CD1c-positive myeloid dendritic cell (primary cell): ENCODE data around the gene RFTN2.
A peak's percentile ranks its signal among the peaks of the same experiment; 100 is the strongest.
"Not testable (repeated sequence)": the region's sequence is repeated elsewhere in the genome, so short reads cannot be mapped to it uniquely, and the experiment has no call there.

Experiments used
- DNase-seq: peaks from one replicate; pipeline ENCODE4 v3.0.0-alpha.2; 2016; ENCODE audit errors: extremely low spot score

The RFTN2 gene

DNA sequence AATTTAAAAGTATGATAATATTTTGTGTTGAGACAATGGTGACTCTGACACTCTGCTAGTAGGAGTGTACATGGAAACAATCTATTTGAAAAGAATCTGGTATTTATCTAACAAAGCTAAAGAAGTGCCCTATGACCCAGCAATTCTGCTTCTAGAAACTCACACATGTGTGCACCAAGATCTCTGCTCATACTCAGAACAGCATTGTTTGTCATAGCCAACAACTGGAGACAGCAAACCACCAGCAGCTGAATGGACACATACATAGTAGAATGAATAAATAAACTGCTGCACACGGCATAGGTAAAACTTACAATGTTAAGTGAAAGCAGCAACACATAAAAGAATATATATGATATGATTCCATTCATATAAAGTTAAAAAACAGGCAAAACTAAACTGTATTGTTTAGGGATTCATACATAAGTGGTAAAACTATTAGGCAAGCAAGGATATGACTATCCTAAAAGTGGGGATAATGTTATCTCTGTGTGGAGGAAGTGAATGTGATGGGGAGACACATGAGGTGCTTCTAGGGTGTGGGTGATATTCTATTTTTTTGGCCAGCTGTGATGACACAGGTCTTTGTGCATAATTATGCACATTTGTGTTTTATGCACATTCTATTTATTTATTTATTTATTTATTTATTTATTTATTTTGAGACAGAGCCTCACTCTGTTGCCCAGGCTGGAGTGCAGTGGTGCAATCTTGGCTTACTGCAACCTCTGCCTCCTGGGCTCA is 71.1 kb downstream of the RFTN2 start:
- no peak for DNase-seq

- DNase-seq: no peak
Measured at GRCh38 chr2:197601726-197602125, 73.7 kb downstream of the RFTN2 start.

GRCh38 chr2:197600306-197600705 is 75.1 kb downstream of the RFTN2 start:
- no peak for DNase-seq

- peak; percentile 13 for DNase-seq
Measured at GRCh38 chr2:197599285-197599965, 76.0 kb downstream of the RFTN2 start.

DNA sequence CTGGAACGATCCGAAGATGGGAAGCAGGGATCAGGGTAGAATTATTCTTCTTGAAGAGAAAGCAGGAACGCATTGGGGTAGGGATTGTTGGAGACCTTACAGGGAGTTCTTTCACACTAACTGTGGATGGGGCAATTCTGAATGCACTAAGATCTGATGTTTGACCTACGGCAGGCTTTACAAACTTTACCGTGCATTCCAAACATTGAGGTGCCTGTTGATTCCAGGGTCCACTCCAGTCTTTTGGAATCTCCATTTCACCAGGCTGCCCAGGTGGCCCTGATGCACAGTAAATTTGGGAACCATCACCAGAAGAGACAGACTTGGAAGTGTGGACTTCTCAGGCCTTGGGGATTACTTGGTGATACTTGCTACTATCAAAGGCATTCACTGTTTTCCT is 76.9 kb downstream of the RFTN2 start:
- DNase-seq: no peak

DNA sequence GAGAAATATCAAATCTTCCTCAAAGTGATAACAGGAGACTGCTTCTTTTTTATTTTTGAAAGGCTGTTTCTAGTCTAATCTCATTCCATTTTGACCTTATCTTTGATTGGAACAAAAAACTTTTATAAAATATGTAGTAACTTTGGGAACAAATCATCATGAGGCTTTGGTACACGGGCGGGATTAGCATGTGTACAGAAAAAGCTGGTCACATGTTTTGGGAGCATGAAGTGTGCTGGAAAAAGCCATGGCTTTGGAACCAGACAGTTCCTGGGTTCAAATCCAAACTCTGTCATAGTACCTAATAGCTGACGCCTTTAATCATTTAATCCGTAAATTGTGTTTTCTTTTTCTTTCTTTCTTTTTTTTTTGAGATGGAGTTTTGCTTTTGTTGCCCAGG is 78.2 kb downstream of the RFTN2 start:
- no peak for DNase-seq

GRCh38 chr2:197596766-197597165 is 78.6 kb downstream of the RFTN2 start:
- DNase-seq: no peak

GRCh38 chr2:197591339-197592072 is 83.9 kb downstream of the RFTN2 start:
- DNase-seq: no peak

- not testable (repeated sequence) for DNase-seq
Measured at GRCh38 chr2:197587255-197587654, 88.1 kb downstream of the RFTN2 start.

DNA sequence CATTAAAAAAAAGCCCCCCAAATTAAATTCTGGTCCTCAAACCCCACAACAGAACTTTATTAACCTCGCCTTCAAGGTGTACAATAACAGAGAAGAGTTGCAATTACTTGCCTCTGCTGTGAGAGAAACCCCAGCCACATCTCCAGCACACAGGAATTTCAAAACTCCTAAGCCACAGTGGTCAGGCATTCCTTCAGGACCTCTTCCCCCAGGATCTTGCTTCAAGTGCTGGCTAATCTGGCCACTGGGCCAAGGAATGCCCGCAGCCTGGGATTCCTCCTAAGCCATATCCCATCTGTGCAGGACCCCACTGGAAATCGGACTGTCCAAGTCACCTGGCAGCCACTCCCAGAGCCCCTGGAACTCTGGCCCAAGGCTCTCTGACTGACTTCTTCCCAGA is 95.2 kb downstream of the RFTN2 start:
- DNase-seq: not testable (repeated sequence)

GRCh38 chr2:197578294-197578693 is 97.1 kb downstream of the RFTN2 start:
- not testable (repeated sequence) for DNase-seq

DNA sequence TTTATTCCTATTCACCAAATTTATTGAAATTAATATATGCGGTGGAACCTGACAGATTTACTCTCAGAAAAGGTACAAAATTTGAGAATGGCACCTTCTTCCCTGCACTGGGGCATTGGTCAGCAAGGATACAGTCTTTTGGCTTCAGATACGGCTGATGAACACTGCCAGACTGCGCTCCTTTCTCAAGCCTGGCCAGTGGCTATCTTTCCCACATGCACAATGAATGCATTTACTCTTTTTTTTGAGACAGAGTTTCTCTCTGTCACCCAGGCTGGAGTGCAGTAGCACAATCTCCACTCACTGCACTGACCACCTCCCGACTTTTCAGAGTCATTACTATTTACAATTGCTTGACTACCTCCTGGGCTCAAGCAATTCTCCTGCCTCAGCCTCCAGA is 97.9 kb downstream of the RFTN2 start:
- DNase-seq: no peak

- DNase-seq: no peak
Measured at GRCh38 chr2:197576631-197577030, 98.8 kb downstream of the RFTN2 start.

GRCh38 chr2:197575987-197576386 is 99.4 kb downstream of the RFTN2 start:
- DNase-seq: no peak

DNA sequence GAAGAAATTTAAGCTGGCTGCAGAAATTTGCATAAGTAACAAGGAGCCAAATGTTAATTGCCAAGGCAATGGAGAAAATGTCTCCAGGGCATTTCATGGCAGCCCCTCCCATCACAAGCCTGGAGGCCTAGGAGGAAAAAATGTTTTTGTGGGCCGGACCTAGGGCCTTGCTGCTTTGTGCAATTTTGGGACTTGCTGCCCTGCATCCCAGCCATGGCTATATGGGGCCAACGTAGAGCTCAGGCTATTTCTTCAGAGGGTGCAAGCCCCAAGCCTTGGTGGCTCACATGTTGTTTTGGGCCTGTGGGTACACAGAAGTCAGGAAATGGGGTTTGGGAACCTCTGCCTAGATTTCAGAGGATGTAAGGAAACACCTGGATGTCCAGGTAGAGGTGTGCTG is 101.8 kb downstream of the RFTN2 start:
- DNase-seq: no peak

- DNase-seq: no peak
Measured at GRCh38 chr2:197571627-197572271, 103.6 kb downstream of the RFTN2 start.

- no peak for DNase-seq
Measured at GRCh38 chr2:197560146-197560665, 115.2 kb downstream of the RFTN2 start.

- DNase-seq: no peak
Measured at GRCh38 chr2:197559681-197560080, 115.7 kb downstream of the RFTN2 start.

DNA sequence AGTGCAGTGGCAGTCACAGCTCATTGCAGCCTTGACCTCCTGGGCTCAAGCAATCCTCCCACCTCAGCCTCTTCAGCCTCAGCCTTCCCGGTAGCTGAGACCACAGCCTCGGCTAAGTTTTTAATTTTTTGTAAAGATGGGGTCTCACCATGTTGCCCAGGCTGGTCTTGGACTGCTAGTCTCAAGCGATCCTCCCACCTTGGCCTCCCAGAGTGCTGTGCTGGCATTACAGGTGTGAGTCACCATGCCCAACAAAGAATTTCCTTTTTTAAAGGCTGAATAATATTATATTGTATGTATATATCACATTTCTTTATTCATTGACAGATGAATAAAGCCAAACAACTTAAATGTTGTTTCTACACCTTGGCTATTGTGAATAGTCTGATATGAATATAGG is 117.0 kb downstream of the RFTN2 start:
- no peak for DNase-seq

- no peak for DNase-seq
Measured at GRCh38 chr2:197556456-197556855, 118.9 kb downstream of the RFTN2 start.

- no peak for DNase-seq
Measured at GRCh38 chr2:197555467-197555866, 119.9 kb downstream of the RFTN2 start.

GRCh38 chr2:197551260-197551659 is 124.1 kb downstream of the RFTN2 start:
- DNase-seq: not testable (repeated sequence)
